ENCODE results near the gene UCK1. TPM values are rescaled to one million over a fixed set of nuclear protein-coding genes. Genes with fewer than 3 reads are reported as not detected.

The UCK1 gene
- total RNA-seq, result 100 to 1,000 TPM in 1 of 5 donors, 10 to 100 TPM in 3, 1 to 10 TPM in 1; 9.9 to 143 (median 37.9) TPM
- 10 to 100 TPM; 23.2 to 34.1 (median 29.2) TPM for polyA plus RNA-seq
- long read RNA-seq, donor 1, partial matches to known transcripts, result 0 of 2 reads
- long read RNA-seq, donor 1, other reads (novel, unspliced or antisense), result 0 of 2 reads
- long read RNA-seq, donor 2, transcript UCK1-204 (7 exons, 2,167 nt), result major isoform, 9 of 11 reads
- long read RNA-seq, donor 2, partial matches to known transcripts, result 0 of 11 reads
- long read RNA-seq, donor 2, other reads (novel, unspliced or antisense), result 0 of 11 reads
- long read RNA-seq, donor 3, partial matches to known transcripts, result 0 of 3 reads
- long read RNA-seq, donor 3, other reads (novel, unspliced or antisense), result 0 of 3 reads
- long read RNA-seq, donor 4, partial matches to known transcripts, result 0 of 2 reads
- long read RNA-seq, donor 4, other reads (novel, unspliced or antisense), result 0 of 2 reads
- long read RNA-seq, donor 5, transcript UCK1-204 (7 exons, 2,167 nt), result major isoform, 6 of 7 reads
- long read RNA-seq, donor 5, partial matches to known transcripts, result 0 of 7 reads
- long read RNA-seq, donor 5, other reads (novel, unspliced or antisense), result 0 of 7 reads
- long read RNA-seq, donor 6, transcript UCK1-204 (7 exons, 2,167 nt), result major isoform, 19 of 20 reads
- long read RNA-seq, donor 6, partial matches to known transcripts, result 0 of 20 reads
- long read RNA-seq, donor 6, other reads (novel, unspliced or antisense), result 0 of 20 reads
- long read RNA-seq, donor 7, transcript UCK1-204 (7 exons, 2,167 nt), result major isoform, 6 of 7 reads
- long read RNA-seq, donor 7, partial matches to known transcripts, result 0 of 7 reads
- long read RNA-seq, donor 7, other reads (novel, unspliced or antisense), result 0 of 7 reads
- long read RNA-seq, donor 8, partial matches to known transcripts, result 0 of 3 reads
- long read RNA-seq, donor 8, other reads (novel, unspliced or antisense), result 0 of 3 reads
- long read RNA-seq, donor 9, partial matches to known transcripts, result 0 of 2 reads
- long read RNA-seq, donor 9, other reads (novel, unspliced or antisense), result 0 of 2 reads
- long read RNA-seq, donor 10, partial matches to known transcripts, result 0 of 4 reads
- long read RNA-seq, donor 10, other reads (novel, unspliced or antisense), result 0 of 4 reads

- intact Hi-C loops (cut with DNase I; ENCODE audit: low total_unique reads), result no loop called here
- peak within 1 kb of the TSS; percentile 77 to 88 (median 80) for H3K27ac ChIP-seq
- peak; percentile 36 to 75 (median 62) for TF ChIP-seq POLR2AphosphoS5 (IDR thresholded peaks at IDR 0.05)
- TF ChIP-seq POLR2A (IDR thresholded peaks at IDR 0.05), result no peak
- TF ChIP-seq EP300 (IDR thresholded peaks at IDR 0.05), result no peak
- TF ChIP-seq CTCF (IDR thresholded peaks at IDR 0.05), result no peak
- no peaks in the 10 kb centered on the region for H3K9me3 ChIP-seq
- peaks cover 15 to 34% (median 29%) of the 10 kb centered on the region in 4 donors for H3K4me1 ChIP-seq
- H3K4me3 ChIP-seq, result peak within 1 kb of the TSS; percentile 71 to 100 (median 98)
- 1 to 20% (median 10%) methylated on average over 37 to 98 of the region's 103 CpGs for WGBS, 5 donors
- DNase-seq, result peak; percentile 80 to 96
- H3K27me3 ChIP-seq, result no peaks in the 10 kb centered on the region
- peaks cover 30 to 39% (median 37%) of the 10 kb centered on the region in 4 donors for H3K36me3 ChIP-seq
Observed at GRCh38 chr9:131530920-131531832, at the start of gene UCK1. Gene UCK1 (minus strand): TSS chr9:131531263. CDS start chr9:131531174, 89 bp downstream.

GRCh38 chr9:131580358-131580757 lies 49.3 kb upstream of the UCK1 start:
- 88 to 97% (median 96%) methylated on average over 6 to 9 of the region's 9 CpGs for WGBS, 5 donors
- Histone ChIP-seq H3K27ac (no peak overlapping the region), H3K4me3 (no peak overlapping the region), H3K9me3 (no peaks in the 10 kb centered on the region), H3K4me1 (peaks cover 0 to 16% (median 3%) of the 10 kb centered on the region in 4 donors), H3K27me3 (no peaks in the 10 kb centered on the region), H3K36me3 (peaks cover 62 to 100% (median 100%) of the 10 kb centered on the region in 4 donors)
- intact Hi-C loops (cut with DNase I; ENCODE audit: low total_unique reads), result no loop called here
- no peak for DNase-seq
- TF ChIP-seq EP300 (IDR thresholded peaks at IDR 0.05) (no peak), POLR2A (IDR thresholded peaks at IDR 0.05) (no peak), POLR2AphosphoS5 (IDR thresholded peaks at IDR 0.05) (no peak), CTCF (IDR thresholded peaks at IDR 0.05) (no peak)

- intact Hi-C loops (cut with DNase I; ENCODE audit: low total_unique reads), result no loop called here
- no peak for TF ChIP-seq POLR2AphosphoS5 (IDR thresholded peaks at IDR 0.05)
- TF ChIP-seq POLR2A (IDR thresholded peaks at IDR 0.05), result no peak
- TF ChIP-seq CTCF (IDR thresholded peaks at IDR 0.05), result no peak
- no peak for TF ChIP-seq EP300 (IDR thresholded peaks at IDR 0.05)
- DNase-seq, result no peak
- Histone ChIP-seq H3K9me3 (no peaks in the 10 kb centered on the region), H3K27ac (peak overlapping the region in 1 of 5 donors; percentile 8), H3K36me3 (peaks cover 62 to 100% (median 100%) of the 10 kb centered on the region in 4 donors), H3K4me1 (peaks cover 0 to 11% (median 3%) of the 10 kb centered on the region in 4 donors), H3K4me3 (no peak overlapping the region), H3K27me3 (no peaks in the 10 kb centered on the region)
- WGBS, 5 donors, result 50 to 89% (median 88%) methylated on average over 2 to 8 of the region's 8 CpGs
Observed at GRCh38 chr9:131579789-131580211, 48.7 kb upstream of the UCK1 start.

Data from stomach (tissue), 19 donors.